HG03342 (cell line): ENCODE data around the gene JPH3.

Experiments
- ATAC-seq: cut with Tn5 transposase; IDR thresholded peaks from one replicate; pipeline ENCODE4 v1.9.1; 2021; ENCODE audit warnings: mild to moderate bottlenecking, moderate library complexity; ENCODE audit not compliant: unreplicated experiment

JPH3 gene

GRCh38 chr16:87648698-87649487 lies 46.6 kb downstream of the JPH3 start:
- ATAC-seq: no peak

GRCh38 chr16:87652386-87652785 lies 50.1 kb downstream of the JPH3 start:
- no peak for ATAC-seq

- no peak for ATAC-seq
Observed at GRCh38 chr16:87652799-87653198, 50.5 kb downstream of the JPH3 start.

GRCh38 chr16:87653234-87653633 lies 50.9 kb downstream of the JPH3 start:
- no peak for ATAC-seq

- ATAC-seq: no peak
Observed at GRCh38 chr16:87654826-87655225, 52.5 kb downstream of the JPH3 start.

- no peak for ATAC-seq
Observed at GRCh38 chr16:87656328-87656727, 54.0 kb downstream of the JPH3 start.

GRCh38 chr16:87657621-87658192 lies 55.4 kb downstream of the JPH3 start:
- ATAC-seq: no peak

- no peak for ATAC-seq
Observed at GRCh38 chr16:87658564-87659225, 56.4 kb downstream of the JPH3 start.

- ATAC-seq: no peak
Observed at GRCh38 chr16:87661561-87661960, 59.3 kb downstream of the JPH3 start.

- ATAC-seq: no peak
Observed at GRCh38 chr16:87662254-87663204, 60.2 kb downstream of the JPH3 start.

- ATAC-seq: no peak
Observed at GRCh38 chr16:87664792-87665191, 62.5 kb downstream of the JPH3 start.

- no peak for ATAC-seq
Observed at GRCh38 chr16:87665193-87665592, 62.9 kb downstream of the JPH3 start.

- ATAC-seq: no peak
Observed at GRCh38 chr16:87666919-87667318, 64.6 kb downstream of the JPH3 start.

GRCh38 chr16:87667443-87667842 lies 65.1 kb downstream of the JPH3 start:
- no peak for ATAC-seq

GRCh38 chr16:87667946-87668345 lies 65.6 kb downstream of the JPH3 start:
- no peak for ATAC-seq

GRCh38 chr16:87669672-87670071 lies 67.4 kb downstream of the JPH3 start:
- ATAC-seq: no peak

GRCh38 chr16:87671221-87671620 lies 68.9 kb downstream of the JPH3 start:
- ATAC-seq: no peak

GRCh38 chr16:87671715-87672270 lies 69.5 kb downstream of the JPH3 start:
- no peak for ATAC-seq

GRCh38 chr16:87674419-87674818 lies 72.1 kb downstream of the JPH3 start:
- no peak for ATAC-seq

GRCh38 chr16:87675111-87675719 lies 72.9 kb downstream of the JPH3 start:
- ATAC-seq: no peak
